GM03348 (cell line): Measurements from ENCODE around the gene LIPF.
"Not testable (repeated sequence)": the region's sequence is repeated elsewhere in the genome, so short reads cannot be mapped to it uniquely, and the experiment has no call there.

Experiments used
- DNase-seq: peaks from one replicate; pipeline ENCODE4 v3.0.0; 2012; ENCODE audit warnings: low spot score

The LIPF gene

GRCh38 chr10:88676283-88677060 is 12.2 kb downstream of the LIPF start:
- no peak for DNase-seq

- no peak for DNase-seq
Measured at GRCh38 chr10:88680958-88681357, 16.7 kb downstream of the LIPF start.

- DNase-seq: no peak
Measured at GRCh38 chr10:88682491-88682890, 18.2 kb downstream of the LIPF start.

DNA sequence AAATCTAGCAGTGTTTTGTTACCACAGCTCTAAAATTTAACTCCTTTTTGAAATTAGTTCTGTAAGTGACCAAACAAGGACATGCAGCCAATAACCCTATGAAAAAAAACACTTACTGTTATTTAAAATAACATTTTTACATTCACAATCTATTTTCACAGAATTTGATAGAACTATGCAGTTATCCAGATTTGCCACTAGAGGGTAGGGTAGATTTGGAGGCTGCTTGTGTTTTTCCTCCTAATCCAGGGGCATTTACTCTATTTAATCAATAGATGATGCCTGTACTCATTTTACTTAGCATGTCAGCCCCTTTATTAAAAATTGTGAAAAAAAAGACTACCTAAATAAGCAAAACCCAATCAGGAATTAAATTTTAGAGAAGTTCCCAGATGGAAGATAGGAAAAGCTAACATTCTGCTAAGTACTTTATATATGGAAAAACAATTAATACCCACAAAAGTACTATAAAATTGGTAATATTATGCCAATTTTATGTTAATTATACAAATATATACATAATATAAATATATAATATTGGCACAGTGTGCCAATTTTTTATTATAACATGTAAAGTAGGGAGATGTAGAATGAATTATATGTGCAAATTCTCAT is 23.7 kb downstream of the LIPF start:
- peak; percentile 44 for DNase-seq

- DNase-seq: peak; percentile 3
Measured at GRCh38 chr10:88689366-88689765, 25.1 kb downstream of the LIPF start.

DNA sequence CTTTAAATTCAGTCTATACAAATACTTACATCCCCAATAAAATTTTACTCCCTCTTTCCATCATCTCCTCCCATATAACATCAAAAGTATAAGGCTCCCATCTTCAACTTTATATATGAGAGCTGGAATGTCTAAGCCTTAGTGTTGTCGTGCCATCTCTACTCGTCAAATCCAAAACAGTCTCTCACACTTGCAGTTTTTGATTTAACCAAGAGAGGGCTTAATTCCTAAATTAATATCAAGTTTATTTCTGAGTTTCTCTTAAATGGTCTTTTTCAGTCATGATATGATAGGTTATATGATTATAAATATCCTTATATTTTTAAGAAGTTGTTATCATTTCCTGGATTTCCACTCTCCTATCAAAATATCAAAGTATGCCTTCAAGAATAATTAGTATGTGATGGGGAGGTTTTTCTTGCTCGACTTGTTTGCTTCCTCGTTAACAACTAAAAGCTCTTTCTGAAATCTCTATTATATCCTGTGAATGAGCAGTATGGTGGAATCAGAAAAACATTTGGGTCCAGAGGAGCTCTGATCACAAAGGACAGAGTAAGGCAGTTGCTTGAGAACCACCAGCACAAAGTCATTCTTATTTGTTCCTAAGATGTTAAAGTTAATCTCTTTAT is 29.3 kb downstream of the LIPF start:
- DNase-seq: peak; percentile 10

- no peak for DNase-seq
Measured at GRCh38 chr10:88702848-88703597, 38.8 kb downstream of the LIPF start.

- DNase-seq: no peak
Measured at GRCh38 chr10:88705958-88706357, 41.7 kb downstream of the LIPF start, which contains the start of gene LIPK. TSS of gene LIPK (plus strand) at chr10:88706249. CDS start at chr10:88724544, 18,295 bp downstream.

DNA sequence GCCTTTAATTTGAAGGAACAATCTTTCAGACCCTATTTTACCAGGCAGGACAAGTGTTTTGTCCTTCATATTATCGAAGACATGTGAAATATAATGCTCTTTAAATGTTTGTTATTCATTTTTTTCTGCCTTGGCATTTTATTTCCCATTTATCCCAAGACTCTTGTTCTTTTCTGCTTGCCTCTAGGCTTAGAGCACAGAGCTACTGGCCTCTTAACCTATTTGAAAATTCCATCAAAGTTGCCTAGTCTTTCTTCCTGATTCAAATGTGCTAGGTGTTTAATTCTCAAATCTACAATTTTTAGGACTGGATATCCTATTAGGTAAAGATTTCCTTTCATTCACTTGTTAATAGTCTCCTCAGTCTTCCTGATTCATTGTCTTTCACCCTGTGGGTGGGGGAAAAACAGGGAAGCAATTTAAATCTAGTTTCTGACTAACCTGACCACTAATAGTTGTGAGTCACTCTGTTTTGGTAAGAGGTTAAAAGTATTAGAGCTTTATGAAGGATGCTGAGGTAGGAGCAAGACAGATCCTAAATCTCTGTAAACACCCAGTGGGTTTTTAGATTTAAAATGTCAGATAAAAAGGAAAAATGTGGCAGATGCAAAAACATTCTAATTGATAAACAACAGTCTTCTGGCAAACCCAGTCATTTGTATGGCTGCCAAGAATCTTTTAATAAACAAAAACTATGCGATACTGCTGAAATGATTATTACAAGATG is 43.4 kb downstream of the LIPF start:
- peak; percentile 32 for DNase-seq

DNA sequence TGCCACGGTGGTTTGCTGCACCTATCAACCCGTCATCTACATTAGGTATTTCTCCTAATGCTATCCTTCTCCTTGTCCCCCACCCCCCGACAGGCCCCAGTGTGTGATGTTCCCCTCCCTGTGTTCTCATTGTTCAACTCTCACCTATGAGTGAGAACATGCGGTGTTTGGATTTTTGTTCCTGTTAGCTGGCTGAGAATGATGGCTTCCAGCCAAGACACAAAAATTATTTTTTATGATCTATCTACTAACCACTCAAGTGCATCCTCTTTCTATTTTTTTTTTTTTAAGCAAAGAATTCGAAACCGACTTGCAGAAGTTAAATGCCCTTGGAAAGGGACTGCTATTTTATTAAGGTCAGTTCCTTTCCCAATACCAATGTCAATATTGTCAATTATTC is 45.1 kb downstream of the LIPF start:
- not testable (repeated sequence) for DNase-seq

GRCh38 chr10:88715517-88715916 is 51.3 kb downstream of the LIPF start:
- no peak for DNase-seq

- DNase-seq: no peak
Measured at GRCh38 chr10:88721392-88721791, 57.1 kb downstream of the LIPF start.

GRCh38 chr10:88725798-88726197 is 61.6 kb downstream of the LIPF start:
- DNase-seq: no peak

GRCh38 chr10:88728107-88728763 is 64.0 kb downstream of the LIPF start:
- no peak for DNase-seq
